Mucosa of rectum (tissue), 2 donors: ENCODE measurements around the gene ZNF71.

Experiments used
- H3K27ac ChIP-seq, 2 donors: one replicate each; pipeline ENCODE4 v1.7.0; 2013; ENCODE audit warnings: inconsistent platforms in 2 of 2, low read depth in 2 of 2, low read length in 2 of 2
- H3K27me3 ChIP-seq, 2 donors: one replicate each; pipeline ENCODE4 v1.7.0; 2013; ENCODE audit warnings: low read length in 2 of 2; ENCODE audit not compliant: control insufficient read depth in 2 of 2, insufficient read depth in 2 of 2
- H3K36me3 ChIP-seq, 2 donors: one replicate each; pipeline ENCODE4 v1.7.0; 2013; ENCODE audit warnings: low read length in 2 of 2; ENCODE audit not compliant: control insufficient read depth in 2 of 2, insufficient read depth in 2 of 2
- H3K4me1 ChIP-seq, 2 donors: one replicate each; pipeline ENCODE4 v1.7.0; 2013; ENCODE audit warnings: low read length in 2 of 2, mild to moderate bottlenecking in 1 of 2; ENCODE audit not compliant: control insufficient read depth in 2 of 2, insufficient read depth in 2 of 2
- H3K4me3 ChIP-seq, 2 donors: one replicate each; pipeline ENCODE4 v1.7.0; 2013; ENCODE audit warnings: low read length in 2 of 2
- H3K9ac ChIP-seq, 2 donors: one replicate each; pipeline ENCODE4 v1.7.0; 2013; ENCODE audit warnings: low read length in 2 of 2, low read depth in 1 of 2, mild to moderate bottlenecking in 1 of 2
- H3K9me3 ChIP-seq, 2 donors: one replicate each; pipeline ENCODE4 v1.7.0; 2013; ENCODE audit warnings: low read length in 2 of 2; ENCODE audit not compliant: control insufficient read depth in 2 of 2
- donor health status: healthy.
- donor health status: Normal muscosa, but diverticular disease.

Gene ZNF71

DNA sequence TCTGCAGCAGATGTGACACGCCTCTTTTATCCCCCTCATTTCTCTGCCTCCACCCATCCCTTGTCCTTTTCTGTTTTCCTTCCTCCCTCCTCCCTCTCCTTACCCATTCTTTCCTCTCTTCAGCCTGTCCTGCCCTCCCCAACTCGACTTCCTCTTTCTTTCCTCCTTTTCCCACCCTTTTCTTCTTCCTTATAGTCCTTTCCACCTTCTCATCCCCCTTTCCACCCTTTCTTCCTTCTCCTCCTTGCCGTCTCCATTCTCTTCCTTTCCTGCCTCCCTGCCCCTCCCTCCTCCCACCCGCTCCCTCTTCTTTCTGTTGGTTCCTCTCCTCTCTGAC lies 688 bp upstream of the ZNF71 start:
- Histone ChIP-seq H3K9ac (no peak overlapping the region), H3K4me3 (peak overlapping the region; percentile 90 to 97), H3K27me3 (no peaks in the 10 kb centered on the region), H3K4me1 (peaks cover 5 to 9% of the 10 kb centered on the region in 2 donors), H3K36me3 (no peaks in the 10 kb centered on the region), H3K27ac (no peak overlapping the region), H3K9me3 (no peaks in the 10 kb centered on the region)

DNA sequence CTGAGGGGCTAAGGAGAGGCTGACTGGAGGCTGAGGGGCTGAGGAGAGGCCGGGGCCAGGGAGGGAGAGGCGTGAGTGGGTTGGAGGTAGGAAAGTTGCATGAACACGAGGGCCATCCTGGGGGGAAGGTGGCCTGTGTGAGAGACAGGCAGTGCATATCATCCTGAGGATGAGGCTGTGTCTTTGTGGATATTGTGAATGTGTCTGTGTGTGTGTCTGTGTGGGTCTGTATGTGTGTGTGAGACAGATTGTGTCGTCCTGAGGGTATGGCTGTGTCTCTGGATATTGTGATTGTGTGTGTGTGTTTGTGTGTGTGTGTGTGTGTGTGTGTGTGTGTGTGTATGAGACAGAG lies 422 bp downstream of the ZNF71 start:
- peak overlapping the region; percentile 90 to 97 for H3K4me3 ChIP-seq
- H3K9me3 ChIP-seq = no peaks in the 10 kb centered on the region
- no peaks in the 10 kb centered on the region for H3K36me3 ChIP-seq
- no peaks in the 10 kb centered on the region for H3K27me3 ChIP-seq
- peak overlapping the region; percentile 71 to 79 for H3K9ac ChIP-seq
- peak overlapping the region in 1 of 2 donors; percentile 33 for H3K27ac ChIP-seq
- H3K4me1 ChIP-seq = peaks cover 5 to 9% of the 10 kb centered on the region in 2 donors

DNA sequence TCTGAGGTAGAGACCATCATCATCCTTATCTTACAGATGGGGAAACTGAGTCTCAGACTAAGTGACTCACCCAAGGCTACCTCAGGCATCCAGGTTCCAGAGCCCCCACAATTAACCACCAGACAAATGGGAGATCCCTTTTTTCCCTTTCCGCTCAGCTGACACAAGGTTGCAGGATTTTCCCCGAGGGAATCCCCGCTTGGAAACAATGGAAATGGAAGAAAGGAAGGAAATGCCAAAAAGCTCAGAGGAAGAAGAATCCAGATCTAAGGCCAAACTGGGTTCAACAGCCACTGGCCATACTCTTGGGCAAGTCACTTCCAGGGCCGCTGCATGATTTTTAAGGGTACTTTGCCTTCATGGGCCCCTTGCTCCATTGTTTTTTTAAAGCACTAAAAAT lies 1.6 kb downstream of the ZNF71 start:
- peaks cover 0 to 8% of the 10 kb centered on the region in 2 donors for H3K9me3 ChIP-seq
- peaks cover 5 to 9% of the 10 kb centered on the region in 2 donors for H3K4me1 ChIP-seq
- peaks cover 7 to 9% of the 10 kb centered on the region in 2 donors for H3K36me3 ChIP-seq
- no peak overlapping the region for H3K4me3 ChIP-seq
- H3K9ac ChIP-seq = no peak overlapping the region
- no peak overlapping the region for H3K27ac ChIP-seq
- H3K27me3 ChIP-seq = no peaks in the 10 kb centered on the region

DNA sequence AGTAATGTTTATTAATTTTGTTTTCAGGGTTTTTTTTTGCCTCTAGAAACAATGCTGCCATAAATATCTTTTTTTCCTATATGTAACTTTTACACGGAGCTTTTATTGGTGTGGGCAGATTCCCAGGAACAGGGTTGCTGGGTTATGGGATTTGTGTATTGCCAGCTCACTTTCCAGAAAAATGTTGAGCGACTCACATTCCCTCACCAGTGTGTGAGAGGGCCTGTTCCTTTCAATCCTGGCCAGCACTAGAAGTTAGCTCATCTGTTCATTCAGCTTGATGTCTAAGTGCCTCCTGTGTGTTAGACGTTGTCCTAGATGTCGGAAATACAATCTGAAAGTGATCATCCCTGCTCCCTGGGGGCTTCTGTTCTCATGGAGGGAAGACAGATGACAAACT lies 2.6 kb downstream of the ZNF71 start:
- Histone ChIP-seq H3K4me1 (peaks cover 5 to 9% of the 10 kb centered on the region in 2 donors), H3K4me3 (no peak overlapping the region), H3K9ac (no peak overlapping the region), H3K36me3 (peaks cover 8 to 17% of the 10 kb centered on the region in 2 donors), H3K9me3 (peaks cover 0 to 8% of the 10 kb centered on the region in 2 donors), H3K27me3 (no peaks in the 10 kb centered on the region), H3K27ac (no peak overlapping the region)

DNA sequence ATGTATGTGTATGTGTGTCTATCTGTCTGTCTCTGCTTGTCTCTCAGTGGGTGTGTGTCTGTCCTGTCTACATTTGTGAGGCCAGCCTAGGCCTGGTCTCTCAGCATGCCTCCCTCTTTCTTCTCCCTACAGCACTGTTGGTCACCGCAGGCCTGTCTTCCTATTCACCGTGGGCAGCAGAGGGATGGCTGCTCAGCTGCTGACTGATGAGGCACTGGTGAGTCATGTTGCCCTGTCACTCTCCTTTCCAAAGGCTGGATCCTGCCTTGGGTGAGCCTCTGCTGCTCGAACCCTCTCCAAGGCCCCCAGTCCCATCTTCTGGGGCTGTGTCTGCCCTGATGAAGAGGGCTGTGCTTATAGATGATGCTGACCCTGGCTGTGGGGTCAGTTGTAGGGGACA lies 6.3 kb downstream of the ZNF71 start:
- Histone ChIP-seq H3K36me3 (peaks cover 8 to 25% of the 10 kb centered on the region in 2 donors), H3K9me3 (peaks cover 21 to 30% of the 10 kb centered on the region in 2 donors), H3K27ac (no peak overlapping the region), H3K9ac (no peak overlapping the region), H3K4me1 (no peaks in the 10 kb centered on the region), H3K27me3 (no peaks in the 10 kb centered on the region), H3K4me3 (no peak overlapping the region)

DNA sequence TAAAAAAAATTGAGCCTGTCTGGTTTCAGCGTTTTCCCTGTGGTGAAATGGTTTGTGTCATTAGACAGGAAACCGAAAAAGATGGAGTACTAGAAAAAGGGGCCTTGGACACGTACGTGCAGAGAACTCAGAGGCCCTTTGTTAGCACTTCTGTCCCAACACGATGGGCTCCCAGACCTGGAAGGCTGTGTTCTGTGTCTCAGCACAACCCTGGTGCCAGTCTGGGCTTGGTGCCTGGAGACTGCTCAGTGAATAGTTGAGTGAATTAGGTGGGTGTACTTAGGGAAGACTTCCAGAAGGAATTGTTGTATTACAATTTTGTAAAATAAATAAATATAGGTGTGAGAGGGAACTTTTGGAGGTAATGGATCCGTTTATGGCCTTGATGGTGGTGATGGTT lies 8.7 kb downstream of the ZNF71 start:
- Histone ChIP-seq H3K36me3 (peaks cover 8 to 25% of the 10 kb centered on the region in 2 donors), H3K9me3 (peaks cover 28 to 43% of the 10 kb centered on the region in 2 donors), H3K27ac (no peak overlapping the region), H3K9ac (no peak overlapping the region), H3K4me3 (no peak overlapping the region), H3K4me1 (no peaks in the 10 kb centered on the region), H3K27me3 (no peaks in the 10 kb centered on the region)

DNA sequence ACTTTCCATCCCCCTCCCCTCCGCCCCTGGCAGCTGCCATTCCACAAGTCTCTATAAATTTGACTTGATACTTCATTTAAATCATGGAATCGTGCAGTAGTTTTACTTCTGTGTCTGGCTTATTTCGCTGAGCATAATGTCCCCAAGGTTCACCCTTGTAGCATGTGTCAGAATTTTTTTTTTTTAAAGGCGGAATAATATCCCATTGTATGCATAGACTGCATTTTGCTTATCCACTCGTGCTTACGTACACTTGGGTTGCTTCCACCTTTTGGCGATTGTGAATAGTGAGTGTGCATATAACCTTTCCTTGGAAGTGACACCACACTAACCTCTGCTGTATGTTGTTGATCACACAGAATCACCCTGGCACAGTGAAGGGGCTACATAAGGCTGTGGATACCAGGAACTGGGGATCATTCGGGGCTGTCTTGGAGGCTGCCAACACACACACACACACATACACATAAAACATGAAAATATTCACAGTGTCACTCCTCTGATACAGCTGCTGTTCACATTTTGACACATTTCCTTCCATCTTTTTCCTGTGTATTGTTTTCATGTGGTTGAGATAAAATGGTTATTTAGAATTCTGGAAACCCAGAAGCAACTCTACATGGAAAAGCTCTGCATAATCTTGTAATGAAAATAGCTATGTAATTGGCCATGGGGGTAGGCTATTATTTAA lies 13.3 kb downstream of the ZNF71 start:
- Histone ChIP-seq H3K9ac (no peak overlapping the region), H3K9me3 (peaks cover 44 to 62% of the 10 kb centered on the region in 2 donors), H3K36me3 (peaks cover 3 to 5% of the 10 kb centered on the region in 2 donors), H3K4me1 (no peaks in the 10 kb centered on the region), H3K27ac (no peak overlapping the region), H3K4me3 (no peak overlapping the region), H3K27me3 (no peaks in the 10 kb centered on the region)

DNA sequence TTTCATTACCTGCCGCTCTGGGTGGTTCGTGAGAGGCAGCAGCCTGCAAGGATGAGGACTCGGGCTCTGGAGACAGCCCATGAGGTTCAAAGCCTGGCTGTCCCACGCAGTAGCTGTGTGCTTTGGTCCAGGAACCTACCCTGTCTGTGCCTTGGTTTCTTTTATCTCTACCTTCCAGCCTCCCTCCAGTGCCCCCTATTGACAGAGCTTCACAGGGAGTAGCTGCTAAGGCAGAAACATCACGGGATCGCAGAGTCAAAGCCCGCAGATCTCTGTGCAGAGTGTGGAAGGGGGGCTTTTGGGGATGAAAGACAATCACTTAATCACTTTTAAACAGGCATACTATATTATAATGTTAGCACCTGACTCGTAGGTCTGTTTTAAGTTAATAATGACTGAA lies 16.2 kb downstream of the ZNF71 start:
- no peaks in the 10 kb centered on the region for H3K4me1 ChIP-seq
- H3K36me3 ChIP-seq = peaks cover 8 to 10% of the 10 kb centered on the region in 2 donors
- peaks cover 39 to 55% of the 10 kb centered on the region in 2 donors for H3K9me3 ChIP-seq
- no peak overlapping the region for H3K9ac ChIP-seq
- no peak overlapping the region for H3K27ac ChIP-seq
- H3K4me3 ChIP-seq = no peak overlapping the region
- H3K27me3 ChIP-seq = no peaks in the 10 kb centered on the region

DNA sequence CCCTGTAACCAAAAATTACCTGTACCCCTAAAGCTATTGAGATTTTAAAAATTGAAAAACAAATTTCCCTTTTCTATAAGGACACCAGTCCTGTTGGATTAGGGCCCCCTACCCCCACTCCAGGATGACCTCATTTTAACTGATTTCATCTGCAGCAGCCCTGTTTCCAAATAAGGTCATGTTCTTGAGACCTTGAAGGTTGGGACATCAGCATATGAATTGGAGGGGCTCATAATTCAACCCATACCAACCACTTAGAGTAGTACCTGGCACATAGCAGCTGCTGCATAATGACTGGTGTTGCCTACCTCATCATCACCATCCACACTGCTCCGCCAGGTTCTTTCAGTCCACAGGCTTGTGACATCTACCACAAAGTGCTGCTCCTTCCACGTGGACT lies 17.6 kb downstream of the ZNF71 start:
- H3K9me3 ChIP-seq = peaks cover 43 to 50% of the 10 kb centered on the region in 2 donors
- H3K36me3 ChIP-seq = peaks cover 8 to 18% of the 10 kb centered on the region in 2 donors
- H3K27me3 ChIP-seq = no peaks in the 10 kb centered on the region
- H3K4me1 ChIP-seq = no peaks in the 10 kb centered on the region
- H3K9ac ChIP-seq = no peak overlapping the region
- no peak overlapping the region for H3K4me3 ChIP-seq
- no peak overlapping the region for H3K27ac ChIP-seq

DNA sequence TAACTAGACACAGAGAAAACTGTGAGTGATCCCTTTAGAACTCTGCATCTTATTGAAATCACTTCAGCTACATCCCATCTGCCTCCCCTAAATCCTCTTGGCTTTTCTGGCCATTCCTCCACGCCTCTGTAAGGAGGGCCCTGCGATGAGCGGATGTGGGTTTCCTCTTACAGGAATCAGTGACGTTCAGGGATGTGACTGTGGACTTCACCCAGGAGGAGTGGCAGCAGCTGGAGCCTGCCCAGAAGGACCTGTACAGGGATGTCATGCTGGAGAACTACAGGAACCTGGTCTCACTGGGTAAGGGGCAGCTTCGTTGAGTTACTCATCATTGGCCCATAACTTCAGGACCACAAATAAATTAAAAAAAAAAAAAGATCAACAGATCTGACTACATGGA lies 18.5 kb downstream of the ZNF71 start:
- Histone ChIP-seq H3K4me1 (no peaks in the 10 kb centered on the region), H3K27ac (no peak overlapping the region), H3K9ac (no peak overlapping the region), H3K36me3 (peaks cover 8 to 24% of the 10 kb centered on the region in 2 donors), H3K9me3 (peaks cover 39 to 55% of the 10 kb centered on the region in 2 donors), H3K4me3 (no peak overlapping the region), H3K27me3 (no peaks in the 10 kb centered on the region)
